IMR-90 (cell line): ENCODE data around the gene BUD23. TPM values are rescaled to one million over a fixed set of nuclear protein-coding genes. Genes with fewer than 3 reads are reported as not detected.

Experiments used
- ATAC-seq: fragments of 200-7000 bp; cut with Tn5 transposase; 2 replicates; pipeline ENCODE4 v1.9.1; 2020; ENCODE audit warnings: low read depth, mild to moderate bottlenecking, moderate library complexity
- BruUV-seq: library from RNA; stranded (reverse); fragments of 400-500 nt; replicated peaks from 2 replicates; lab custom pipeline; 2021; lab: Mats Ljungman, UMichigan
- CTCF ChIA-PET: fragments of 300-600 bp; formaldehyde crosslinking; extraction: SDS; loops from one replicate; lab custom pipeline; 2021; ENCODE audit warnings: antibody characterized with exemption; lab: Yijun Ruan, JAX
- POLR2A ChIA-PET: fragments of 300-600 bp; sonication (Branson Sonifier 250); formaldehyde crosslinking; loops from one replicate; lab custom pipeline; 2022; ENCODE audit warnings: antibody characterized with exemption; ENCODE audit not compliant: unreplicated experiment; lab: Charles Lee
- DNase-seq: peaks from one replicate; pipeline ENCODE4 v3.0.0; 2013
- H2AFZ ChIP-seq: replicated peaks from 2 replicates; pipeline ENCODE3; 2013; ENCODE audit warnings: low read length, mild to moderate bottlenecking; ENCODE audit not compliant: poor library complexity
- H2AK5ac ChIP-seq: 2 replicates; pipeline ENCODE4 v1.6.1; 2013; ENCODE audit warnings: low read depth, low read length, inconsistent platforms
- H2AK9ac ChIP-seq: replicated peaks from 2 replicates; pipeline ENCODE3; 2013; ENCODE audit warnings: mild to moderate bottlenecking, low read depth, low read length, moderate library complexity; ENCODE audit not compliant: poor library complexity
- H2BK120ac ChIP-seq: 2 replicates; pipeline ENCODE4 v1.6.1; 2013; ENCODE audit warnings: low read depth, low read length, inconsistent platforms
- H2BK15ac ChIP-seq: 3 replicates; pipeline ENCODE4 v1.6.1; 2013; ENCODE audit warnings: low read depth, low read length, inconsistent platforms
- H2BK20ac ChIP-seq: 2 replicates; pipeline ENCODE4 v1.6.1; 2013; ENCODE audit warnings: low read depth, mild to moderate bottlenecking, inconsistent platforms, low read length, moderate library complexity
- H2BK5ac ChIP-seq: 2 replicates; pipeline ENCODE4 v1.6.1; 2013; ENCODE audit warnings: mild to moderate bottlenecking, low read depth, low read length, inconsistent platforms; ENCODE audit not compliant: poor library complexity, severe bottlenecking
- H3K14ac ChIP-seq: replicated peaks from 2 replicates; pipeline ENCODE4 v1.6.1; 2013; ENCODE audit warnings: low read depth, low read length, inconsistent platforms
- H3K18ac ChIP-seq: 2 replicates; pipeline ENCODE4 v1.6.1; 2013; ENCODE audit warnings: low read depth, low read length, control low read depth
- H3K23ac ChIP-seq: 2 replicates; pipeline ENCODE4 v1.6.1; 2013; ENCODE audit warnings: low read depth, low read length, inconsistent platforms
- H3K27ac ChIP-seq: 2 replicates; pipeline ENCODE4 v1.5.1; 2013; ENCODE audit warnings: mild to moderate bottlenecking, control low read depth, low read length; ENCODE audit not compliant: insufficient read depth
- H3K27me3 ChIP-seq: 2 replicates; pipeline ENCODE4 v1.6.1; 2013; ENCODE audit warnings: low read length; ENCODE audit not compliant: control insufficient read depth, insufficient read depth
- H3K36me3 ChIP-seq: 2 replicates; pipeline ENCODE4 v1.6.1; 2013; ENCODE audit warnings: low read length, mixed read lengths; ENCODE audit not compliant: control insufficient read depth, insufficient read depth
- H3K4ac ChIP-seq: 2 replicates; pipeline ENCODE4 v1.6.1; 2013; ENCODE audit warnings: low read depth, low read length, inconsistent platforms
- H3K4me1 ChIP-seq: 2 replicates; pipeline ENCODE4 v1.6.1; 2013; ENCODE audit warnings: low read length, mixed read lengths; ENCODE audit not compliant: control insufficient read depth, insufficient read depth
- H3K4me2 ChIP-seq: 2 replicates; pipeline ENCODE4 v1.6.1; 2013; ENCODE audit warnings: low read depth, mild to moderate bottlenecking, control low read depth, low read length, moderate library complexity
- H3K4me3 ChIP-seq: 2 replicates; pipeline ENCODE4 v1.5.1; 2013; ENCODE audit warnings: low read depth, mild to moderate bottlenecking, control low read depth, low read length, moderate library complexity; ENCODE audit not compliant: insufficient read depth
- H3K56ac ChIP-seq: 2 replicates; pipeline ENCODE4 v1.6.1; 2013; ENCODE audit warnings: low read length, inconsistent platforms; ENCODE audit not compliant: insufficient read depth; ENCODE audit errors: extremely low read depth
- H3K79me1 ChIP-seq, 2 experiments: 2 replicates each; pipeline ENCODE4 v1.6.1; 2013; ENCODE audit warnings: low read length in 2 of 2, inconsistent platforms in 1 of 2, low read depth in 1 of 2
- H3K9ac ChIP-seq: 2 replicates; pipeline ENCODE4 v1.6.1; 2013; ENCODE audit warnings: low read depth, low read length, control low read depth
- H3K9me1 ChIP-seq: 2 replicates; pipeline ENCODE4 v1.6.1; 2013; ENCODE audit warnings: low read length, inconsistent platforms; ENCODE audit not compliant: insufficient read depth
- H3K9me3 ChIP-seq: 2 replicates; pipeline ENCODE4 v1.6.1; 2013; ENCODE audit warnings: low read length; ENCODE audit not compliant: control insufficient read depth, insufficient read depth
- H4K20me1 ChIP-seq: 2 replicates; pipeline ENCODE4 v1.6.1; 2013; ENCODE audit warnings: low read length, inconsistent platforms; ENCODE audit not compliant: insufficient read depth
- H4K5ac ChIP-seq: 2 replicates; pipeline ENCODE4 v1.6.1; 2013; ENCODE audit warnings: mild to moderate bottlenecking, low read depth, low read length, control low read depth
- H4K8ac ChIP-seq, 2 experiments: 2 replicates each; pipeline ENCODE4 v1.6.1; 2013; ENCODE audit warnings: low read depth in 2 of 2, low read length in 2 of 2, control low read depth in 1 of 2, inconsistent platforms in 1 of 2
- H4K91ac ChIP-seq: 2 replicates; pipeline ENCODE4 v1.6.1; 2013; ENCODE audit warnings: low read depth, low read length, inconsistent platforms; ENCODE audit not compliant: insufficient read depth
- BHLHE40 ChIP-seq: fragments of 150-350 bp; IDR thresholded peaks from 2 replicates; pipeline ENCODE4 v1.6.1; 2016; ENCODE audit warnings: mild to moderate bottlenecking, low read depth, low read length
- CEBPB ChIP-seq: IDR thresholded peaks from 2 replicates; pipeline ENCODE4 v1.6.1; 2012; ENCODE audit warnings: low read depth, low read length, improper control_type of control experiment
- CHD1 ChIP-seq: IDR thresholded peaks from 2 replicates; pipeline ENCODE4 v1.6.1; 2012; ENCODE audit warnings: low read depth, low read length, improper control_type of control experiment
- FOS ChIP-seq: fragments of 150-350 bp; IDR thresholded peaks from 2 replicates; pipeline ENCODE4 v1.6.1; 2016; ENCODE audit warnings: low read depth, low read length
- MAFK ChIP-seq: IDR thresholded peaks from 2 replicates; pipeline ENCODE4 v1.6.1; 2012; ENCODE audit warnings: low read depth, low read length, improper control_type of control experiment
- MXI1 ChIP-seq: IDR thresholded peaks from 2 replicates; pipeline ENCODE4 v1.6.1; 2012; ENCODE audit warnings: low read depth, mild to moderate bottlenecking, low read length, moderate library complexity, borderline replicate concordance
- NFE2L2 ChIP-seq: fragments of 150-350 bp; IDR thresholded peaks from 2 replicates; pipeline ENCODE4 v1.6.1; 2016; ENCODE audit warnings: low read depth, mild to moderate bottlenecking, low read length
- POLR2A ChIP-seq: IDR thresholded peaks from 2 replicates; pipeline ENCODE4 v1.6.1; 2012; ENCODE audit warnings: mild to moderate bottlenecking, low read depth, low read length
- RAD21 ChIP-seq: IDR thresholded peaks from 2 replicates; pipeline ENCODE4 v1.6.1; 2012; ENCODE audit warnings: low read length, improper control_type of control experiment
- RCOR1 ChIP-seq: IDR thresholded peaks from 2 replicates; pipeline ENCODE4 v1.6.1; 2012; ENCODE audit warnings: mild to moderate bottlenecking, low read length, improper control_type of control experiment; ENCODE audit not compliant: insufficient replicate concordance
- WGBS, 2 experiments: methylation state at CpG; one replicate each; pipeline versions ENCODE4 v1.1.5 to v1.1.7; 2013; ENCODE audit warnings: missing lambda C conversion rate in 2 of 2; ENCODE audit not compliant: insufficient read length in 1 of 2; ENCODE audit errors: extremely low coverage in 2 of 2; 5-methylcytosine and 5-hydroxymethylcytosine counted together
- dilution Hi-C: fragments of 300-500 bp; cut with HindIII; formaldehyde crosslinking; loops from one replicate; pipeline ENCODE4 v1.14.3; 2018; ENCODE audit warnings: low sequenced_read_pairs; ENCODE audit not compliant: unreplicated experiment
- in situ Hi-C: fragments of 300-500 bp; cut with MboI; formaldehyde crosslinking; loops from 3 replicates; pipeline ENCODE4 v1.14.3; 2019; ENCODE audit warnings: low sequenced_read_pairs, inconsistent platforms, mixed read lengths
- intact Hi-C: fragments of 100-400 bp; cut with micrococcal nuclease; formaldehyde crosslinking; loops from 2 replicates; pipeline ENCODE4 v1.10.0; 2022
- polyA plus RNA-seq, 3 experiments: library from polyadenylated mRNA; depleted of rRNA; stranded (reverse); fragments of >200 nt; gene quantifications; 2 replicates each; pipeline ENCODE4 v1.2.3, GENCODE V29; 2012; ENCODE audit warnings: low replicate concordance in 1 of 3
- total RNA-seq: library from RNA; depleted of rRNA; stranded (reverse); fragments of >200 nt; gene quantifications from 2 replicates; pipeline ENCODE4 v1.2.3, GENCODE V29; 2012
- TF ChIP-seq, protein P1 (sequence below): fragments of 150-350 bp; IDR thresholded peaks from 2 replicates; pipeline ENCODE4 v1.6.1; 2016; ENCODE audit warnings: low read depth, mild to moderate bottlenecking, low read length, moderate library complexity, borderline replicate concordance
- TF ChIP-seq, protein P2 (sequence below): fragments of 150-350 bp; IDR thresholded peaks from 2 replicates; pipeline ENCODE4 v1.6.1; 2017; ENCODE audit warnings: mild to moderate bottlenecking, antibody characterized with exemption, low read length, low read depth

BUD23 gene
- total and polyA plus RNA-seq, 2 of the 4 experiments (the other 2 are of a cell fraction), result 35.7 to 65.2 TPM

GRCh38 chr7:73635428-73636200 lies 47.8 kb upstream of the BUD23 start:
- no peak overlapping the region for H2BK20ac ChIP-seq
- H3K56ac ChIP-seq, result no peak overlapping the region
- H3K4me3 ChIP-seq, result no peak overlapping the region
- H2BK5ac ChIP-seq, result no peak overlapping the region
- H3K4me1 ChIP-seq, result peaks cover 4% of the 10 kb centered on the region; the same call in 1 of the 2 replicates
- H3K18ac ChIP-seq, result no peak overlapping the region
- ChIA-PET POLR2A (no interaction called here), CTCF (interaction anchor here (1.3 kb wide), 1 partner anchor 17 kb away, joined by 3 read pairs; no protein-coding TSS in a partner anchor)
- no peak overlapping the region for H4K8ac ChIP-seq
- no peaks in the 10 kb centered on the region for H4K20me1 ChIP-seq
- H3K9ac ChIP-seq, result no peak overlapping the region
- H2AFZ ChIP-seq, result no peak overlapping the region
- no peak overlapping the region for H3K27ac ChIP-seq
- H3K27me3 ChIP-seq, result peaks cover 21% of the 10 kb centered on the region
- H3K9me1 ChIP-seq, result no peaks in the 10 kb centered on the region
- no peak overlapping the region for H3K23ac ChIP-seq
- no peaks in the 10 kb centered on the region for H3K9me3 ChIP-seq
- no peak for ATAC-seq
- H3K4ac ChIP-seq, result no peak overlapping the region
- H3K4me2 ChIP-seq, result no peak overlapping the region
- no peak overlapping the region for H2BK15ac ChIP-seq
- H4K5ac ChIP-seq, result no peak overlapping the region
- no peaks in the 10 kb centered on the region for H3K79me1 ChIP-seq
- 90% methylated on average over 3 of the region's 8 CpGs; no CpG with 5 or more reads in 1 of the 2 experiments for WGBS, 2 experiments
- no peak overlapping the region for H2AK5ac ChIP-seq
- no peak for TF ChIP-seq CEBPB
- TF ChIP-seq, protein P1, sequence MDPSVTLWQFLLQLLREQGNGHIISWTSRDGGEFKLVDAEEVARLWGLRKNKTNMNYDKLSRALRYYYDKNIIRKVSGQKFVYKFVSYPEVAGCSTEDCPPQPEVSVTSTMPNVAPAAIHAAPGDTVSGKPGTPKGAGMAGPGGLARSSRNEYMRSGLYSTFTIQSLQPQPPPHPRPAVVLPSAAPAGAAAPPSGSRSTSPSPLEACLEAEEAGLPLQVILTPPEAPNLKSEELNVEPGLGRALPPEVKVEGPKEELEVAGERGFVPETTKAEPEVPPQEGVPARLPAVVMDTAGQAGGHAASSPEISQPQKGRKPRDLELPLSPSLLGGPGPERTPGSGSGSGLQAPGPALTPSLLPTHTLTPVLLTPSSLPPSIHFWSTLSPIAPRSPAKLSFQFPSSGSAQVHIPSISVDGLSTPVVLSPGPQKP, result no peak
- TF ChIP-seq, protein P2, sequence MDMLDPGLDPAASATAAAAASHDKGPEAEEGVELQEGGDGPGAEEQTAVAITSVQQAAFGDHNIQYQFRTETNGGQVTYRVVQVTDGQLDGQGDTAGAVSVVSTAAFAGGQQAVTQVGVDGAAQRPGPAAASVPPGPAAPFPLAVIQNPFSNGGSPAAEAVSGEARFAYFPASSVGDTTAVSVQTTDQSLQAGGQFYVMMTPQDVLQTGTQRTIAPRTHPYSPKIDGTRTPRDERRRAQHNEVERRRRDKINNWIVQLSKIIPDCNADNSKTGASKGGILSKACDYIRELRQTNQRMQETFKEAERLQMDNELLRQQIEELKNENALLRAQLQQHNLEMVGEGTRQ, result no peak
- TF ChIP-seq MAFK, result no peak
- TF ChIP-seq RAD21, result no peak
- no peak for TF ChIP-seq CHD1
- no peak for TF ChIP-seq RCOR1
- TF ChIP-seq MXI1, result no peak
- no peak for TF ChIP-seq NFE2L2
- no peak for TF ChIP-seq FOS
- TF ChIP-seq POLR2A, result no peak
- no peak for TF ChIP-seq BHLHE40
- no TSS peak for BruUV-seq
- intact Hi-C loops (no loop called here), dilution Hi-C loops (no loop called here), in situ Hi-C loops (no loop called here)
- no peak overlapping the region for H4K91ac ChIP-seq
- H3K14ac ChIP-seq, result no peak overlapping the region
- no peaks in the 10 kb centered on the region for H3K36me3 ChIP-seq
- H2BK120ac ChIP-seq, result no peak overlapping the region
- no peak for DNase-seq
- no peak overlapping the region for H2AK9ac ChIP-seq
